OCI-LY3 (cell line): ENCODE results near the gene INO80B.
"Not testable (repeated sequence)": the region's sequence is repeated elsewhere in the genome, so short reads cannot be mapped to it uniquely, and the experiment has no call there.

Experiments used
- H2AFZ ChIP-seq: fragments of 200-600, 300-600 bp; shearing (Covaris generic); 2 replicates; pipeline ENCODE4 v1.6.0; 2014; ENCODE audit warnings: antibody characterized with exemption, low read depth, low read length
- H3K27ac ChIP-seq: fragments of 200-600, 300-600 bp; sonication (generic); 2 replicates; pipeline ENCODE4 v1.5.1; 2014; ENCODE audit warnings: mild to moderate bottlenecking, low read length, moderate library complexity, mixed read lengths
- H3K27me3 ChIP-seq: fragments of 200-600, 300-600 bp; sonication (generic); 2 replicates; pipeline ENCODE4 v1.6.1; 2014; ENCODE audit warnings: low read depth, low read length, mixed read lengths
- H3K36me3 ChIP-seq: fragments of 200-600, 300-600 bp; sonication (generic); replicated peaks from 2 replicates; pipeline ENCODE3; 2014; ENCODE audit warnings: low read depth, low read length, mixed read lengths
- H3K4me1 ChIP-seq: fragments of 300-600, 200-600 bp; sonication (generic); 2 replicates; pipeline ENCODE4 v1.6.1; 2014; ENCODE audit warnings: low read length, mixed read lengths
- H3K4me2 ChIP-seq: fragments of 200-600, 300-600 bp; sonication (generic); 2 replicates; pipeline ENCODE4 v1.6.1; 2014; ENCODE audit warnings: low read length, mixed read lengths
- H3K4me3 ChIP-seq: fragments of 300-600, 200-600 bp; sonication (generic); 2 replicates; pipeline ENCODE4 v1.5.1; 2014; ENCODE audit warnings: antibody characterized with exemption, mild to moderate bottlenecking, low read length, moderate library complexity
- H3K79me2 ChIP-seq: fragments of 300-600, 200-600 bp; shearing (Covaris generic); 2 replicates; pipeline ENCODE4 v1.6.1; 2014; ENCODE audit warnings: mild to moderate bottlenecking, low read length, mixed read lengths
- H3K9ac ChIP-seq: fragments of 300-600, 200-600 bp; shearing (Covaris generic); 2 replicates; pipeline ENCODE4 v1.6.0; 2014; ENCODE audit warnings: mild to moderate bottlenecking, low read length, moderate library complexity
- H3K9me3 ChIP-seq: fragments of 200-600, 300-600 bp; shearing (Covaris generic); 2 replicates; pipeline ENCODE4 v1.6.1; 2014; ENCODE audit warnings: low read length, mixed read lengths; ENCODE audit not compliant: insufficient read depth
- H4K20me1 ChIP-seq: fragments of 200-600, 300-600 bp; sonication (generic); 2 replicates; pipeline ENCODE4 v1.6.1; 2016; ENCODE audit warnings: low read length, mixed read lengths; ENCODE audit not compliant: insufficient read depth
- CTCF ChIP-seq: fragments of 200-600, 300-600 bp; sonication (generic); IDR thresholded peaks from 2 replicates; pipeline ENCODE4 v1.5.1; 2014; ENCODE audit warnings: antibody characterized with exemption, low read length, low read depth
- EZH2phosphoT487 ChIP-seq: fragments of 200-600 bp; shearing (Covaris generic); IDR thresholded peaks from 2 replicates; pipeline ENCODE4 v1.6.1; 2018; ENCODE audit warnings: antibody characterized with exemption, mixed run types, low read depth

The INO80B gene

GRCh38 chr2:74440378-74441169, 14.3 kb upstream of the INO80B start:
- TF ChIP-seq CTCF, result peak; percentile 24; the same call in 1 of the 2 replicates
- TF ChIP-seq EZH2phosphoT487, result no peak
- Histone ChIP-seq H2AFZ (peak overlapping the region; percentile 92), H3K4me2 (peak overlapping the region; percentile 94), H4K20me1 (no peaks in the 10 kb centered on the region), H3K4me1 (peaks cover 53% of the 10 kb centered on the region), H3K79me2 (no peaks in the 10 kb centered on the region), H3K9ac (peak overlapping the region; percentile 72), H3K9me3 (no peaks in the 10 kb centered on the region), H3K27me3 (no peaks in the 10 kb centered on the region), H3K27ac (peak overlapping the region; percentile 44), H3K4me3 (peak overlapping the region; percentile 82), H3K36me3 (no peaks in the 10 kb centered on the region)

GRCh38 chr2:74441170-74441689, 13.7 kb upstream of the INO80B start:
- Histone ChIP-seq H3K4me1 (peaks cover 53% of the 10 kb centered on the region), H2AFZ (no peak overlapping the region), H3K9ac (no peak overlapping the region), H4K20me1 (no peaks in the 10 kb centered on the region), H3K4me2 (peak overlapping the region; percentile 94), H3K36me3 (no peaks in the 10 kb centered on the region), H3K27ac (no peak overlapping the region), H3K79me2 (no peaks in the 10 kb centered on the region), H3K27me3 (no peaks in the 10 kb centered on the region), H3K4me3 (peak overlapping the region; percentile 82; the same call in 1 of the 2 replicates), H3K9me3 (no peaks in the 10 kb centered on the region)
- TF ChIP-seq EZH2phosphoT487 (no peak), CTCF (no peak)

- H3K79me2 ChIP-seq, result no peaks in the 10 kb centered on the region
- H3K4me1 ChIP-seq, result peaks cover 47% of the 10 kb centered on the region
- no peaks in the 10 kb centered on the region for H3K9me3 ChIP-seq
- peak within 1 kb of the TSS; percentile 92 for H2AFZ ChIP-seq
- H3K4me2 ChIP-seq, result peak within 1 kb of the TSS; percentile 94
- H3K27ac ChIP-seq, result peak within 1 kb of the TSS; percentile 44
- no peaks in the 10 kb centered on the region for H3K36me3 ChIP-seq
- H4K20me1 ChIP-seq, result no peaks in the 10 kb centered on the region
- peak within 1 kb of the TSS; percentile 82 for H3K4me3 ChIP-seq
- peak within 1 kb of the TSS; percentile 72; the same call in 1 of the 2 replicates for H3K9ac ChIP-seq
- no peaks in the 10 kb centered on the region for H3K27me3 ChIP-seq
- TF ChIP-seq CTCF, result no peak
- no peak for TF ChIP-seq EZH2phosphoT487
Measured at GRCh38 chr2:74441690-74442482, 13.0 kb upstream of the INO80B start, which contains the start of gene RTKN. TSS of gene RTKN (minus strand) at chr2:74441937. CDS start at chr2:74441816, 121 bp downstream.

- H2AFZ ChIP-seq, H3K9ac ChIP-seq, H3K27ac ChIP-seq, H3K4me3 ChIP-seq, H3K9me3 ChIP-seq, H4K20me1 ChIP-seq, H3K27me3 ChIP-seq, H3K79me2 ChIP-seq, H3K36me3 ChIP-seq, H3K4me2 ChIP-seq: not testable (repeated sequence)
- H3K4me1 ChIP-seq, result peaks cover 39% of the 10 kb centered on the region
Measured at GRCh38 chr2:74442483-74443297, 12.2 kb upstream of the INO80B start.
